Suppressor macrophage (primary cell): ENCODE results near the gene MSANTD3.
A peak's percentile ranks its signal among the peaks of the same experiment; 100 is the strongest.
"Not testable (repeated sequence)": the region's sequence is repeated elsewhere in the genome, so short reads cannot be mapped to it uniquely, and the experiment has no call there.

ENCODE experiments used
- DNase-seq, 4 experiments: peaks; one replicate each; pipeline ENCODE4 v3.0.0-alpha.2; 2020 to 2022

MSANTD3 gene

DNA sequence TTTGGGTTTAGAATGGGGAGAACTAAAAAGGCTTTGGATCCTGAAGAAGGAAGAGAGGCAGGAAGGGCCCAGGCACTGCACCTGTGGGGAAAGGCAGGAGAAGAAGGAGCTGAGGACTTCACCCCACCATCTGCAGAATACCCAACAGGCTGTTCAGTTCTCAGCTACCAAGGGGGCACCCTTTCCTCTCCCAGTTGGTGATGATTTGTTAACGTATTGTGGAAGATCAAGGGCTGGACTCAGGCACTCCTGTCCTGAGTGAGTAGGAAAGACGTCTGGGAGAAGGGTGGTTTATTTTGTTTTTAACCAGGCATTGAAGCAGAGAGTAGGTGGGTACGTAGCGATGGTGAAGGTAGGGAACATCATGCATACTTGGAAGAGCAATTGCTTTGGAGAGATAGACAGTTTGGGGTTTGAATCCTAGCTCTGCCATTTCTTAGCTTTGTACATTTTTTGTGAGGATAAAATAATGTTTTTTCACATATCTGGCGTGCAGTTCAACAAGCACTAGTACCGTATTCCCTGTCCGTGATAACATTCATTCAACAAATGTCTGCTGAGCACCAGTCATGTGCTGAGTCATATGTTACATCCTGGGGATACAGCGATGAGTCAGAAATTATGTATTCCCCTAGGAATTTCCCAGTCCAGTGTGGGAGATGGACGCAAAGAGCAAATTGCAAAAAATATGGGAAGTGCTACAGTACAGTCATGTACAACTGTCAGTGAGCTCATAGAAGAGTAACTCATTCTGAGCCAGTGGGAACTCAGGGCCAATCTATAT is 2.1 kb downstream of the MSANTD3 start:
- DNase-seq: peak; percentile 63 to 86 (median 72)

DNA sequence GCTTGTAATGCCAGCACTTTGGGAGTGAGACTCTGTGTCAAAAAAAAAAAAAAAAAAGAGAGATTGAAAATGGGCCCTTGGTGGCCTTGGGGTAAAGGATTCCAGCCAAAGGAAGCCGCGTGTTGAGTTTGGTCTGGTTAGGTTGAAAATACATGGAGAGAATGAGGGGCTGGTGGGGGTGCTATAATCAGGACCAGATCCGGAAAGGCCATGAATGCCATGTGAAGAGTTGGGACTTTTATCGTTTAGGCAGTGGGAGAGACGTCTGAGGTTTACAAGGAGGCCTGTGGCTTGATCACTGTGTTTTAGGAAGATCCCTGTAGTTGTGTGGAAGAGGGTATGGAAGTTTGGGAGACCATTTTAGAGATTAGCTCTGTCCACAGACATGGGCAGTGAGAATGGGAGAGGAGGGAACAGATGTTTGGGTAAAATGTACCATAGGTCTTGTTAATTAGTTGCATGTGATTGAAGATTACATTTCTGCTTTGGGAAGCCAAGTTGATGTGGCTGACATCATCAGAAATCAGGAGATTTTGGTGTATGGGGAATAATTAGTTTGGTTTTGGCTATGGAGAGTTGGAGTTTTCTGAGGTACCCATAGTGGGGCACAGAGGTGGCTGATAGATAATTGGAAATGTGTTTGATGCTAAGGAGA is 3.5 kb downstream of the MSANTD3 start:
- DNase-seq: no peak

DNA sequence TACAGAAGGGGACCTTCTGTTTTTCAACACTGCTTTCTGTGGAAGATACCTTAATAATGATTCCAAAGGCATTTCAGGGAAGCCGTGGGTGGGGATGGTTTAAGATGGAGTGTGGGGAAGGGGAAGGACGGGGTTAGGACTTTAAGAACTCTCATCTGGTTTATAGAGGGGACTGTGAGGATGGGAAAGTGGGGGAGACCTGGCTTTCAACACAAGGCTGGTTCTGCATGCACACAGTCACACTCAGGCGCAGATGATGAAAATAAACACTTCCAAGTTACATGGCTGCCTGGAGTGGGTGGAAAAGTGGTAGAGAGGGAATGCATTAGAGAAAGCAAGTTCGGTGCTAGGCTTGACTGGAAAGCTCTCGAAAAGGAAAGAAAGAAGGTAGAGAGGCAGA is 4.9 kb downstream of the MSANTD3 start:
- no peak for DNase-seq

DNA sequence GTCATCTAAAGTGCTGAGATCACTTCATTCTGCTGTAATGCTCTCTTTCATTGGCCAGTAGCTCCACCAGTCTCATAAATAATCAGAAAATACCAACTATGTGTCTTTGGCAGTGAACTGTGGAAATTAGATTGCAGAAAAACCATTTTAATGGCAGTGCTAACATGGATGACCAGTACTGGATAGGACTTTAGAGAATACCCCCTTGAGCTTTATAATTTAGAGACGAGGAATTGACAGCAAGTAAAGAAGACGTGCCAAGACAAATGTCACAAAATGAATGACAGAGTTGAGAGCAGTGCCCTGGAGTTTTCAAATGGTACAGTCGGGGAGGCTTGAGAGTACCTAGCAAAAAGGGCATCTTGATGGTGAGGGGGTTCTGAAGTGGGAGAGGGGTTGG is 5.8 kb downstream of the MSANTD3 start:
- no peak for DNase-seq

DNA sequence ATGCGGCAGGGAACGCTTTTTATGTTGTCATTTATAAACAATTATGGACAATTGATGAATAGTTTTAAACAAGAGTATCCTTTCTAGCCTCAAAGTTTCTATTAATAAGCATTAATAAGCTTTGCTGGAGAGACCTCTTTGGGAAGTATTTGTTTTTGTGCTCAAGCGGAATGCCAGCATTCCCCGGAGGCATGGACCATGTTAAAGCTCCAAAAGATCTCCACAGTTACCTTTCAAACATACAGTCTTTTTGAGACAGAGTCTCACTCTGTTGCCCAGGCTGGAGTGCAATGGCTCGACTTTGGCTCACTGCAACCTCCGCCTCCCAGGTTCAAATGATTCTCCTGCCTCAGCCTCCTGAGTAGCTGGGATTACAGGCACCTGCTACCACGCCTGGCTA is 9.6 kb downstream of the MSANTD3 start:
- DNase-seq: no peak

DNA sequence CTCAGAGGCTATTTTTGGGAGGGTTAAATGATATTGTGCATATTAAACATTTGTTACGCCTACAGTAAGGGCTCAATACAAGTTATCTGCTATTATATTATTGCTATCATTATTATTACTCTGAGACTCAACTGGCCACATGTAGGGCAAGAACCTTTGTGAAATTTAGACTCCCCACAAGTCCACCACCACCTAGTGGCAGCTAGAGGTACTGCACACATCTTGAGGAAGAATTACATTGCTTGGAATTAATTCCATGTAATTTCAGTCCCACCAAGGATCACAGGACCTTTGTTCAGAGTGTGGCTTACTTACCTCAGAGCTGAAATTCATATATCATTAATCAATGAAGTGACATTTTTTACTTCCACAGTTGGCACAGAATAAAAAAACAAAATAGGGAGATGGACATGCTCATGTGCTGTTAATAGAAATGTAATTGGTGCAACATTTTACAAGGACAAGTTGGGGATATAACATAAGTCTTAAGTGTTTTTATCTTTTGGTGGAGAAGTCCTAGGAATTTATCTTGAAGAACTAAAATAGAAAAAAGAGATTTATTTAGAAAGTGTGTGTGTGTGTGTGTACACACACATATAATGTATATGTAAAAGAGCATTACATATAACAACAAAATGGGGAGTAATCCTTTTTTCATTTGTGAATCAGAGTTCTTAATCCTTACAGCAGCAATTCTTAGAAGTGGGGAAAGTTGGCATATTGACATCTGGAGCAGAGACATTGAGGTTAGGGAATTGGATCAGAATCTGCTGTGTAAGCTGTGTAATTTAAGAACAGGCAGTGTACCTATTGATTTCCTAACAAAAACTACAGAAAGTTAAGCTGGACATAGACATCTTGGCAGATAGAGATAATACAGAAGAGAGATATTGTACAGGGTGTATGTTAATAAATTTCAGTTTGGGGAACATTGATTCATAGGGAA is 11.2 kb downstream of the MSANTD3 start:
- peak; percentile 77 to 89 (median 85) for DNase-seq

DNA sequence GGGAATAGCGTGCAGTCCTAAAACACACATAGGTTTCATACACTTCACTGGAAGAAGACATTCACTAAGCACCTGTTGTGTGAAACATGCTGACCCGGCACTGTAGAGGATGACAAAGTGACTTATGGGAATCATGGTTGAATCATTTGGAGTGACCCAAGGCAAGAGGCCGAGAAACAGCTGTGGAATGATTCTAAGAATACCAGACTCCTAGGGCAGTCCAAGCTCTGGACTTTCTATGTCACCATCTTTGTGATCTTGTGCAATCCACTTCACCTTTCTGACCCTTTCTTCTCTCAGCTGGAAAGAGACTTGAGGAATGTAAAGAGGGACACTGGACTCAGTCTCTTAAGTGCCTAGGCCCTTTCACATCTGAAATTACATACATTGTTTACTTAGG is 13.1 kb downstream of the MSANTD3 start:
- DNase-seq: no peak

DNA sequence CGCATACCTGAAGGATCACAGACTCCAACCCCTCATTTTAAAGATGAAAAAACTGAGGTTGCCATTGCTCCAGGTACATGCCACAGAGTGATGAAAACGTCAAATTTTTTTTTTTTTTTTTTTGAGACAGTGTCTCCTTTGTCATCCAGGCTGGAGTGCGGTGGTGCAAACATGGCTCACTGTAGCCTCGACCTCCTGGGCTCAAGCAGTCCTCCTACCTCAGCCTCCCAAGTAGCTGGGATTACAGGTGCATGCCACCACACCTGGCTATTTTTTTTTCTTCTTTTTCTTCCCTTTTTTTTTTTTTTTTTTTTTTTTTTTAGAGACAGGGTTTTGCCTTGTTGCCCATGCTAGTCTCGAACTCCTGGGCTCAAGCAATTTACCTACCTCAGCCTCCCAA is 13.5 kb downstream of the MSANTD3 start:
- DNase-seq: not testable (repeated sequence)

DNA sequence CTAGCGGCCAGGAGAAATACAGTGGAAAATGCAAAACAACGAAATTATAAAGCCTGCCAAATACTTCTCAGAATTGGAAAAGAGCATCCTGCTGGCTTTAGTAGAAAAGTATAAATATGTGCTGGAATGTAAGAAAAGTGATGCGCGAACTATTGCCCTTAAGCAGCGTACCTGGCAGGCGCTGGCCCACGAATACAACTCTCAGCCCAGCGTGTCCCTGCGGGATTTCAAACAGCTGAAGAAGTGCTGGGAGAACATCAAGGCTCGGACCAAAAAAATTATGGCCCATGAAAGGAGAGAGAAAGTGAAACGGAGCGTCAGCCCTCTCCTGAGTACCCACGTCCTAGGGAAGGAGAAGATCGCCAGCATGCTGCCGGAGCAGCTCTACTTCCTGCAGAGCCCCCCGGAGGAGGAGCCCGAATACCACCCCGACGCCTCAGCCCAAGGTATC is 15.0 kb downstream of the MSANTD3 start:
- DNase-seq: no peak

DNA sequence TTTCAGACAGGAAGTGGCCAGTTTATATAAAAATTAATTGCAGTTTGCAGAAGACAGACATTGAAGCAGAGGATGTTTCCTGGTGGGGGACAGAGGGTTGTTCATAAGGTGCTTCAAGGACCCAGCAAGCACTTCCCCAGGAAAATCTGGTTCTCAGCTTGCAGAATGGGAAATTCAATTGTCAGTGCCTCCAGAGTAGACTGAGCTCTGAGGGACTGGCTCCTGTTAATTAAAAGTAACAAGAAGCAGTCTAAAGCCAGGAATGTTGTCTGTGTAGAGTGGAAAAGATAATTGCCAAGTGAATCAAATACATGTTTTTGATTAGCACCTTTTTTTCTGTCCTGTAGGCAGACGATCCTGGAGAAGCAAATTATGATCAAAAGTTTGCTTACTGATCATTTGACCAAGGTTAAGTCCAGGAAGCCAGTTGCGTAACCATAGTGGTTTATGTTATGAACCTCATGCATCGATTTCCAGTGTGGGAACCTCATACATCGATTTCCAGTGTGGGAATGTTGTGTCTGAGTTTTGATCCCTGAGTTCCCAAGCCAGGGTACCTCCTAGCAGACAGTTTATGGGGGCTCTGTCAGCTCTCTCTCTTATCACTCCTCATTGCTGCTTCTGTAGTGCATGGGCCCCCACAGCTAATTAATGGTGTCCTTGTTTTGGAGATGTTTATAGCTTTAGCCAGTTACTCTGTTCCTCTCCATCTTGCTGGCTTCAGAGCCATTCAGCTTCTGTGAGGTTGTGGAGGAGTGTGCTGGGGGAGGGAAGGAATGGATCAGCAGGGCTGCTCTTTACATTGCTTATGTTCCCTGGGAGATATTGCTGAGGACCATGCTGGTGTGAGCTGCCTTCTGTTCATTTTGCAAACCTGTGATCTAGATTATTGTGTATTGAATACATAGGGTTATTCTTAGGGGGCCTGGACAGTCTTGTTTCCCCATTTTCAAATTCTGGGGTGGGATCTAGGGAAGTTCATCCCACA is 17.1 kb downstream of the MSANTD3 start:
- no peak for DNase-seq

DNA sequence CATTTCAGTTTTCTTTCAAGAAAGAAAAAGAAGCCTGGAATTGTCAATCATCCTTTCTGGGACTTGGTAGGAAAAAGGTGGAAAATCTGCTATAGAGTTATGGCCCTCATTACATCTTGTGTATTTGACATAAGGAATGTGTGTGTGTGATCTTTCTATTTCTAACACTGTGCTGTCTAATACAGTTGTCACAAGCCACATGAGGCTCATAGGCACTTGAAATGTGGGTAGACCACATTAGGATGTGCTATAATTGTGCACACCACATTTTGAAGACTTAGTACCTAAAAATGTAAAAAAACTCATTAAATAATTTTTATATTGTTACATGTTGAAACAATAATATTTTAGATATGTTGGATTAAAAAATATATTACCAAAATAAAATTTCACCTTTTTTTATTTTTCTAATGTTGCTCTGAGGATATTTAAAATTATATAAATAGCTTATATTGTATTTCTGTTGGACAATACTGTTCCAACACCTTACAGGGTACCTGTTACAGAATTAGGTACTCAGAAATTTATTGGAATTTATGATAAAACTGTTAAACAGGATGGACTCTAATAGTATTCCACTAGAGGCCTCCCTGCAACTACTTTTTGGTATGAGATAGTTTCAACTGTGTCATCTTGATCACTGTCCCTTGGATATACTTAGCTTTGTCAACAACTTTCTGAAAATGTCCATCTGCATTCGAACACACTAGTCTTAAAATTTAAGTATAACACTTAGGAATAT is 18.4 kb downstream of the MSANTD3 start:
- no peak for DNase-seq

DNA sequence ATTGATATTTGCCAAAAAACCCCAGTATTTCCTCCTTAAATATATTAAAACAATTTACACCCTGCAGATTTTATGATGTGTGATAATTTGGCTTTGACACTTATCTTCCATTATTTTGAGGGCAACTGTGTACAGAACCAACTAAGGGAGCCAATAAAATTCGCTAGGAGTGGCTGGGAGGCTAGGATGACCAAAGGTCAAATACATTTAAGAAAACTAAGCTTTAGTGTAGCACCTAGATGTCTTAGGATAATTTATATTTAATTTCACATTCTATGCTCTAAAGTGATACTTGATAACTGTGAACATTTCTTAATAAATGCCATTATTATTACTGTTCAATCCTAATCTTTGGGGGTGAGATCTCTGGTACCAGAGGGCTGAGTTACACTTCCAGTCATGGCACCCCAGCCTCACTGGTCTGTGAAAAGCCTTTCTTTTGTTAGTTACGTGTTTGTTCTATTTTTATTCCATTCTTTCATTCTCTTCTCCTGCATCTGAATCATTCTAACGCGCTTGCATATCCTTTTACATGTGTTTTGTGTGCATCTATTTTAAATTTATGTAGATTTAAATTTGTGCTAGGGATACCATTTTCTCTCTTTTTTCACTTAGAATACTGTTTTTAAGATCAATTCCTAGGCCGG is 19.1 kb downstream of the MSANTD3 start:
- DNase-seq: no peak

DNA sequence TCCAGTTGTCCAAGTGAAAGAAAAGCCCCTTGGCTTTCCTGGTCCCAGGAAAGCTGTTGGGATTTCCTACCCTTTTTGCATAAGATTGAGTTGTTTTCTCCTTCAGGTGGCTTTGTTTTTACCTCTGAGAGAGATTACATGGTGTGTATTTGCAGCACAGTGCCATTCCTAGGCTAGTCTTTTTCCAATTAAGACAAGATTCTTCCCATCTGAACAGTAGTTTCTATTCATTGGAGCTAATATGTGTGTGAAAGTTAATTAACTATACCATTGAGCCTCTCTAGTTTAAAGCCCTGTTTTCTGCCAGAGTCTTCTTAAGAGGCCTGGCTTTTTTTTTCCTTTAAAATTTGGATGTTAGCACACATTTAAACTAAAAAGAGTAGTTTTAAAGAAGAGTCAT is 20.1 kb downstream of the MSANTD3 start:
- no peak for DNase-seq

DNA sequence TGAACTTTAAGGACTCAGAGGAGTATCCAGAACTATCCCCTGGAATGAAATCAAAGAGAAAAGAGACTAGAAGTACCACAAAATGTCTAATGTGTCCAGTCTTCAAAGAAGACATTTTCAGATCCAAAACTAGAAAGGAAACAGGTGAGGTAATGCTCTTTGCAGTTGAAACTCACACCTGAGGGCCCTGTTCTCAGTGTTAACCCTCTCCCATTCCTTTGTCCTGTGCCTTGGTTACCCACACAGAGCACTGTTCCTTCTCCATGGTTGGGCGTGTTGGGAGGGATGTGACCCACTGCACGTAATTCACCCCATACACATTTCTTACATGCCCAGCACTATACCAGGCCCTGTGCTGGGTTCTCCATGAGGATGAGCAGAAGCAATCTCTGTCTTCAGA is 21.3 kb downstream of the MSANTD3 start:
- DNase-seq: no peak

DNA sequence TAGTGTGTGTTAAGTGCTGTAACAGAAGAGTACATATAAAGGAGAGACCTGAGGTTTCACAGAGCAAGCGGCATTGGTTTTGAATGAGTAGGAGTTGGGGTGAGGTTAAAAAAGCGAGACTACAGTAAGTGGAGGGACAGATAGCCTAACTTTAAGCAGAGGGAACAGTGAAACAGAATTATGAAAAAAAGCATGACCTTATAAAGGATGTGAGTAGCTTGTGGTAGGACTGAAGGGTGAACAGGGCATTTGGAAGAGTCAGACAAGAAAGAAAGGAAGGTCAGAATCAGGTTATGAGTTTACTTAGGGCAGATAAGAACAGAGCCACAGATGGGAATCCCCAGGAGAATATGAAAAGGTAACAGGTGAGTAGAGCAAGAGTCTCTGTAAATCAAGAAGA is 22.5 kb downstream of the MSANTD3 start:
- no peak for DNase-seq

DNA sequence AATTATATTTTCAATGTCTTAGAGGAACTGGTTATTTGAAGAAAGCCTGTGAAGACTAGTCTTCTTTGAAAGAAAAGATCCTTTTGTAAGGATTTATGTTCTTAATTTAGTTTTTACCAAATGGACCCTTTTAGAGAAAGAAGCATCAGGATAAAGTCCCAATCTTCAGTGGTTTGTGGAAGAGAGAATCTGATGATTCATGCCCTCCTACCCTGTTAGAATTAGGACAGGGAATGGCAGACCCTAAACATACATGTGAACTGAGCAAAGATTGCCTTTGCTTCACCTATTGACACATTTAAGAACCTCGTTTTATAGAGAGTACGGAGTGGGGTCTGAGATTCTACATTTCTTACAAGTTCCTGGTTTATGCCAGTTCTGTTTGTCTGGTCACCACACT is 26.0 kb downstream of the MSANTD3 start:
- no peak for DNase-seq

DNA sequence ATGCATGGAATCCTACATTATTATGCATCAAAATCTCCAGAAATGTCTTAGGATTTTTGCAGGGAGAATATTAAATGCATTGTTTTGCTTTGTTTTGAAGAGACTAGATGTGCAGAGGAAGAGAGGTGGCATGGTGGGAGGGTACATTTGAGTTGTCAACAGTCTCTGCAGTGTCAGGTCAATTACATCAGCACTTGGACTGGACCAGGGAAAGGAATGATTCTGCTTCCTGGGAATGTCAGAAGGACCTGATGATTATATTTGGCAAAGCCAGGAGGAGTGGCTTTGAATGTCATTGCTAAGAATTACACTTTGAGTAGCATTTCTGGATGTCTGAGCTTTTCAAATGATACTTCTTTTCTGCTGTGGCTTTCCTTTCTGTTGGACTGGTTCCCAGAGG is 28.5 kb downstream of the MSANTD3 start:
- DNase-seq: no peak

DNA sequence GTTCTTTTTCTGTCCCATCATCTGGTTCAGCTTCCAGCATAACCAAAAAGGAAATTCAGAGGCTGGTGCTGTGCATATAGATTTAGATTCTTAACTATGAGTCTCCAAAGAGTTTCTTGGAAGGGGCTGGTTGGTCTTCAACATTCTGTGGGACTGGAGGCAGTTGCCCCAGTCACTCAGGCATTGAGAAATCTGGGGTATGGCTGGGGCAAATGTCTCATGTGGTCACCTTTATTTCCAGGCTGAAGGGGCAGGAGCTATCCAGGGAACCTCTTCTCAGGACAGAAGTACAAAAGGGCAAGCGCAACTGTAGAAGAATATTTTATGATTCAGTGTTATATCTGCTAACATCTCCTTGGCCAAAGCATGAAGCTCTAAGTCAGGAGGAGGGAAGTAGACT is 30.6 kb downstream of the MSANTD3 start:
- no peak for DNase-seq

DNA sequence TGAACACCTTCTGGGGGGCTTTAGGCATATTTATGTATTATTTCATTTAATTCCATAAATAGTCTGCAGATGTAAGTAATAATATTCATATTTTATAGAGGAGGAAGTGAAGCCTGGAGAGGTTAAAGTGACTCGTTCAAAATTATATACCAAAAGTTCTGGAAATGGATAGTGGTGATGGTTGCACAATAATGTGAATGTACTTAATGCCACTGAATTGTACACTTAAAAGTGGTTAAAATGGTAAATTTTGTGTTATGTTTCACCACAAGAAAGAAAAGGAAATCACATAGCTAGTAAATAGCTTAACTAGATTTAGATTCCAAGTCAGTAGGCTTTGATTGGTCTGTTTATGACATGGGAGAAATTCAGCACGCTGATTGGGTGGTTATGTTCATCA is 33.0 kb downstream of the MSANTD3 start:
- no peak for DNase-seq

DNA sequence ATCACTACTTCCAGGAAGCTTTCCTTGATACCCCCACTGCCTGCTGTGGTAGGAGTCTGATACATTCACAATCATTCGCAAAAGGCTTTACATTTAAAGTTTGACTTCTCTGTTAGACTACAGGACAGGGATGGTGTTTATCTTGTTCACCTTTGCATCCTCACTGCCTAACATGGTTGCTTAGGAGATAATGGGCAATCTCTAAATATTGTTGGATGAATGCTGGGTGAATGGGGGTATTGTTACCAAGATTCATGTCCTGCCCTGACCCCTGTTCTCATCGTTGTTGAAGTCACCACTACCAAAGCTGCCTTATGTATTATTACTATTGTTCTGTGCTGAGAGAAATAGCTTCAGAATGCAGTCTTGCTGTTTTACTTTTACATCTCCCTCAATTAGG is 38.3 kb downstream of the MSANTD3 start:
- DNase-seq: no peak

DNA sequence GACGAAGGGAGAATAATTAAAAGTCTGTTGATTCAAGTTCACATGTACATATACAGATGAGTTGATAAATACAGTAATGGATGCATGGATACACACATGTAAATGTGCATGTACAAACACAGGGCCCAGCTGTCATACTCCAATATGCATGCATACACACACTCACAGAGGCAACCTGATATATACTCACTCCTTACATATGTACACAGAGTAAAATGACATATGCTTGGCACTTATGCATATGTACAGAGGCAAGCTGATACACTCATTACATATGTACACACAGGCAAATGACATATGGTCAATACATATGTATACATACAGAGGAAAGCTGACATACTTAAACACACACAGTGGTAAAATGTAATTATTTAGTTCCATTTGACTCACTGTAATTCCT is 38.8 kb downstream of the MSANTD3 start:
- no peak for DNase-seq
